OCI-LY1 (cell line): ENCODE data around the gene ZNF76.

ENCODE experiments used
- H2AFZ ChIP-seq: fragments of 200-600 bp; sonication (generic), shearing (Covaris generic); 2 replicates; pipeline ENCODE4 v1.6.0; 2014; ENCODE audit warnings: antibody characterized with exemption, mild to moderate bottlenecking, low read length
- H3F3A ChIP-seq: fragments of 200-600 bp; sonication (generic), shearing (Covaris generic); 2 replicates; pipeline ENCODE4 v1.6.0; 2014; ENCODE audit warnings: mild to moderate bottlenecking, antibody characterized with exemption, low read length, moderate library complexity; ENCODE audit not compliant: insufficient read depth
- H3K27ac ChIP-seq: fragments of 200-600 bp; sonication (generic); 2 replicates; pipeline ENCODE4 v1.5.1; 2014; ENCODE audit warnings: low read length, mixed run types, mild to moderate bottlenecking, low read depth; ENCODE audit not compliant: poor library complexity, severe bottlenecking
- H3K27me3 ChIP-seq: fragments of 200-600 bp; sonication (generic); 2 replicates; pipeline ENCODE4 v1.6.0; 2014; ENCODE audit warnings: antibody characterized with exemption, mild to moderate bottlenecking, low read length, moderate library complexity; ENCODE audit not compliant: insufficient read depth
- H3K36me3 ChIP-seq: fragments of 200-600 bp; sonication (generic); 2 replicates; pipeline ENCODE4 v1.6.1; 2014; ENCODE audit warnings: mild to moderate bottlenecking, antibody characterized with exemption, low read length, moderate library complexity, mixed read lengths; ENCODE audit not compliant: insufficient read depth
- H3K4me1 ChIP-seq: fragments of 200-600 bp; sonication (generic); 2 replicates; pipeline ENCODE4 v1.5.1; 2014; ENCODE audit warnings: mild to moderate bottlenecking, low read length, moderate library complexity; ENCODE audit not compliant: insufficient read depth, severe bottlenecking
- H3K4me2 ChIP-seq: fragments of 200-600 bp; sonication (generic), shearing (Covaris generic); 2 replicates; pipeline ENCODE4 v1.6.1; 2014; ENCODE audit warnings: low read length
- H3K4me3 ChIP-seq: fragments of 200-600 bp; sonication (generic); 2 replicates; pipeline ENCODE4 v1.5.1; 2014; ENCODE audit warnings: low read length, low read depth, mild to moderate bottlenecking, mixed read lengths; ENCODE audit not compliant: poor library complexity, severe bottlenecking
- H3K79me2 ChIP-seq: fragments of 200-600 bp; shearing (Covaris generic); 2 replicates; pipeline ENCODE4 v1.6.1; 2016; ENCODE audit warnings: mixed run types, low read length, mixed read lengths; ENCODE audit not compliant: insufficient read depth
- H3K9ac ChIP-seq: fragments of 200-600 bp; sonication (generic), shearing (Covaris generic); 2 replicates; pipeline ENCODE4 v1.6.1; 2014; ENCODE audit warnings: mild to moderate bottlenecking, low read length, mixed read lengths
- H3K9me2 ChIP-seq: fragments of 200-600 bp; sonication (generic), shearing (Covaris generic); 2 replicates; pipeline ENCODE4 v1.6.1; 2014; ENCODE audit warnings: low read depth, mild to moderate bottlenecking, low read length, mixed read lengths
- H3K9me3 ChIP-seq: fragments of 200-600 bp; shearing (Covaris generic); 2 replicates; pipeline ENCODE4 v1.6.1; 2014; ENCODE audit warnings: low read length, mixed read lengths
- H4K20me1 ChIP-seq: fragments of 200-600 bp; sonication (generic), shearing (Covaris generic); 2 replicates; pipeline ENCODE4 v1.6.0; 2016; ENCODE audit warnings: mild to moderate bottlenecking, low read length; ENCODE audit not compliant: insufficient read depth
- CTCF ChIP-seq: fragments of 200-600 bp; sonication (generic), shearing (Covaris generic); IDR thresholded peaks from 2 replicates; pipeline ENCODE4 v1.5.1; 2017; ENCODE audit warnings: mild to moderate bottlenecking, antibody characterized with exemption, low read length, moderate library complexity, mixed read lengths
- EZH2 ChIP-seq: fragments of 200-600 bp; sonication (generic), shearing (Covaris generic); IDR thresholded peaks from 2 replicates; pipeline ENCODE4 v1.8.0; 2017; ENCODE audit warnings: borderline replicate concordance, mixed run types, mild to moderate bottlenecking, antibody characterized with exemption, low read length, moderate library complexity, mixed read lengths

The ZNF76 gene

GRCh38 chr6:35234901-35235300, 24.6 kb upstream of the ZNF76 start:
- Histone ChIP-seq H3K27ac (no peak overlapping the region), H3K4me2 (no peak overlapping the region)
- TF ChIP-seq CTCF, result no peak

GRCh38 chr6:35236223-35236622, 23.3 kb upstream of the ZNF76 start:
- Histone ChIP-seq H3K36me3 (no peaks in the 10 kb centered on the region), H3K4me1 (no peaks in the 10 kb centered on the region), H2AFZ (no peak overlapping the region), H3F3A (no peaks in the 10 kb centered on the region), H3K9me2 (no peaks in the 10 kb centered on the region), H3K9ac (no peak overlapping the region), H3K79me2 (no peaks in the 10 kb centered on the region), H4K20me1 (no peaks in the 10 kb centered on the region), H3K4me3 (no peak overlapping the region), H3K9me3 (no peaks in the 10 kb centered on the region; the same call in 1 of the 2 replicates), H3K4me2 (no peak overlapping the region), H3K27ac (no peak overlapping the region), H3K27me3 (no peaks in the 10 kb centered on the region; the same call in 1 of the 2 replicates)
- TF ChIP-seq CTCF (no peak), EZH2 (no peak)

More at GRCh38 chr6:35234901-35235300, 24.6 kb upstream of the ZNF76 start:
- Histone ChIP-seq H3K4me1 (no peaks in the 10 kb centered on the region), H3K9ac (no peak overlapping the region), H3K27me3 (no peaks in the 10 kb centered on the region; the same call in 1 of the 2 replicates), H3K4me3 (no peak overlapping the region), H3K9me3 (no peaks in the 10 kb centered on the region; the same call in 1 of the 2 replicates), H2AFZ (no peak overlapping the region), H3F3A (no peaks in the 10 kb centered on the region), H3K36me3 (no peaks in the 10 kb centered on the region), H3K9me2 (no peaks in the 10 kb centered on the region), H4K20me1 (no peaks in the 10 kb centered on the region), H3K79me2 (no peaks in the 10 kb centered on the region)

GRCh38 chr6:35237476-35237875, 22.1 kb upstream of the ZNF76 start:
- Histone ChIP-seq H3F3A (no peaks in the 10 kb centered on the region), H3K9me2 (no peaks in the 10 kb centered on the region), H3K27me3 (no peaks in the 10 kb centered on the region; the same call in 1 of the 2 replicates), H3K4me1 (no peaks in the 10 kb centered on the region), H4K20me1 (no peaks in the 10 kb centered on the region), H3K27ac (no peak overlapping the region), H3K79me2 (no peaks in the 10 kb centered on the region), H3K9me3 (no peaks in the 10 kb centered on the region; the same call in 1 of the 2 replicates), H2AFZ (no peak overlapping the region), H3K36me3 (no peaks in the 10 kb centered on the region), H3K9ac (no peak overlapping the region), H3K4me3 (no peak overlapping the region), H3K4me2 (no peak overlapping the region)
- TF ChIP-seq CTCF (no peak), EZH2 (no peak)
